Subcutaneous adipose tissue (tissue), 4 donors: ENCODE measurements around the gene TSEN54. TPM values are rescaled to one million over a fixed set of nuclear protein-coding genes. Genes with fewer than 3 reads are reported as not detected.

Source experiments
- CTCF ChIP-seq: fragments of 450-650 bp; IDR thresholded peaks from one replicate; pipeline ENCODE4 v1.5.1; 2016; ENCODE audit warnings: low read depth, mild to moderate bottlenecking, control low read depth, antibody characterized with exemption, moderate library complexity
- total RNA-seq, 4 donors: library from RNA; depleted of rRNA; stranded (reverse); fragments of >200 nt; gene quantifications; one replicate each; pipeline ENCODE4 v1.1.0, GENCODE V29; 2016

The TSEN54 gene
- total RNA-seq, 4 donors from 2014 or later, result 9.5 to 23.8 (median 17.3) TPM

- TF ChIP-seq CTCF, result no peak
Measured at GRCh38 chr17:75502072-75502720, 14.1 kb upstream of the TSEN54 start.

GRCh38 chr17:75502721-75503329 lies 13.5 kb upstream of the TSEN54 start:
- no peak for TF ChIP-seq CTCF

DNA sequence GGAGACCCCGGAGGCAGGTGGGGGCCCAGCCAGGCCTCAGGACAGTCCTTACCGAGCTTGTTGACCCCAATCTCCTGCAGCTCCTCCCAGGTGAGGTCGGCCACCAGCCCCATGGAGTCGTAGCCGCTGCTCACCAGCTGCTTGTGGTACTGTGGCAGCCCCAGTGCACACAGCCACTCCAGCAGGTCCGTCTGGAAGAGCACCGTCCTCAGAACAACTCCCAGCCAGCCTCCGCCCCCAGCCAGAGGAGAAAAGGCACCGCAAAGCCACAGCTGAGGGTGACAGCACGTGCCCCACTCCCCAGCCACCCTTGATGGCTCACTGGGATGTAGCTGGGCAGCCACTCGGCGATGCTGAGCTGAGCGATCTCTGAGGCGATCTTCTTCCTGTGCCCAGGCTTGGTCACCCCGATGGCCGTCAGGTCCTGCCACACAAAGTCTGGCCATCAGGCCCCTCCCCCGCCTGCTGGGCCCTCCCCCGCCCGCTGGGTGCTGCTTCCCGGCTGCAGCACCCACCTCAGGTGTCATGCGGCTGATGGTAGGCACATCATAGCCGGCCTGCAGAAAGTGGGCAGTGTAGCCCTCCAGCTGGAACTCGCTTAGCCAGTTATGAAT lies 12.9 kb upstream of the TSEN54 start:
- TF ChIP-seq CTCF, result no peak

- no peak for TF ChIP-seq CTCF
Measured at GRCh38 chr17:75503976-75504346, 12.4 kb upstream of the TSEN54 start.

DNA sequence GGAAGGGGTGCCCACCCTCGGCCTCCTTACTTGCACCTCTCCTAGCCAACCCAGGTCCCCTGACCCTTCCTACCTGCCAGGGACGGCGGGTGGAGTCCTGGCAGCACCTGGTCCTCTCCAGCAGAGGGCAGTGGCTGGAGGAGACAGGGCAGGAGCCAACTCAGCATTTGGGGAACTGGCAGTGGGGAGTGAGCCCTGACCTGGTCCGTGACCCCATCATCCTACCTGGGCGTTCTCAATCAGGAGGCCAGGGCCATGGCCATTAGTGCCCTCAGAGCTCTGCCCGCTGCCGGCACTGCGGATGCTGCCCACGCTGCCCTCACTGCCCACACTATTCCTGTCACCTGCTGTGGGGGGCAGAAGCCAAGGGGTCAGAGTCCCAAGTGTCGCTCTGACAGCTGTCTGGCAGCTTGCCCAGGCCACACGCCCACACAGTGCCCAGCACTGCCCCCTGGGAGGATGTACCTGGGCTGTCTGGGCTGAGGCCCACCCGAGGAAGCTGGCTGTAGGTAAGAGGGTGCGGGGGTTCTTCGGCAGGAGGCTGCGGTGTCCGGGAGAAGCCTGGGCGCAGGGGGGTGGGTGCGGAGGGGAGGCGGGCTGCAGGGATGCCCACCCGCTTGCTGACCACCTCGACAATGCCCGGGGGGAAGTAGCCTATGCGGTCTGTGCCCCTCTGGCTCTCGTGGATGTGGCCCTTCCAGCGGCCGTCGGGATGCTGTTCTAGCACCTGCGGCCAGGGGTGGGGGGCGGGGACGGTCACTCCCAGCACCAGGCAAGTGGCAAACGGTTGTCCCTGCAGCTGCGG lies 11.8 kb upstream of the TSEN54 start:
- TF ChIP-seq CTCF, result no peak

- no peak for TF ChIP-seq CTCF
Measured at GRCh38 chr17:75505152-75505409, 11.2 kb upstream of the TSEN54 start.

- TF ChIP-seq CTCF, result no peak
Measured at GRCh38 chr17:75505640-75506039, 10.7 kb upstream of the TSEN54 start.
